Stimulated activated CD4-positive, alpha-beta T cell treated with anti-CD3 and anti-CD28 coated beads, Interleukin-12 subunit alpha, Interleukin-12 subunit beta, amount 100 ng/mL, for 48 hours (primary cell): ENCODE measurements around the gene CEBPZ.
"Not testable (repeated sequence)": the region's sequence is repeated elsewhere in the genome, so short reads cannot be mapped to it uniquely, and the experiment has no call there.

Source experiments
- DNase-seq, 3 donors: peaks; one replicate each; pipeline ENCODE4 v3.0.0-alpha.2; 2020; ENCODE audit warnings: low read depth in 2 of 3, low spot score in 1 of 3

CEBPZ gene

GRCh38 chr2:37231241-37232130 is at the start of gene CEBPZ, which contains the start of gene NDUFAF7:
Gene CEBPZ, minus strand, starts transcription at chr2:37231596. Its CDS starts 29 bp downstream, at chr2:37231567.
Gene NDUFAF7, plus strand, starts transcription at chr2:37231658. Its CDS starts 48 bp downstream, at chr2:37231706.
- peak; percentile 83 to 87 (median 87) for DNase-seq

GRCh38 chr2:37276291-37276690 is 44.9 kb upstream of the CEBPZ start:
- no peak for DNase-seq

- DNase-seq = no peak
Observed at GRCh38 chr2:37274359-37274965, 43.1 kb upstream of the CEBPZ start.

- DNase-seq = no peak
Observed at GRCh38 chr2:37271376-37272067, 40.1 kb upstream of the CEBPZ start.

GRCh38 chr2:37268111-37268510 is 36.7 kb upstream of the CEBPZ start:
- DNase-seq = no peak

- DNase-seq = no peak
Observed at GRCh38 chr2:37267685-37268084, 36.3 kb upstream of the CEBPZ start.

GRCh38 chr2:37263839-37264238 is 32.4 kb upstream of the CEBPZ start:
- no peak for DNase-seq

GRCh38 chr2:37262522-37262921 is 31.1 kb upstream of the CEBPZ start:
- DNase-seq = no peak

- no peak for DNase-seq
Observed at GRCh38 chr2:37250869-37251740, 19.7 kb upstream of the CEBPZ start.

GRCh38 chr2:37246205-37246604 is 14.8 kb upstream of the CEBPZ start:
- DNase-seq = no peak

- no peak for DNase-seq
Observed at GRCh38 chr2:37244755-37245154, 13.4 kb upstream of the CEBPZ start.

GRCh38 chr2:37244017-37244416 is 12.6 kb upstream of the CEBPZ start:
- DNase-seq = no peak

GRCh38 chr2:37243435-37243834 is 12.0 kb upstream of the CEBPZ start:
- DNase-seq = no peak

- DNase-seq = peak in 1 of 3 donors; percentile 8
Observed at GRCh38 chr2:37232131-37232933, 936 bp upstream of the CEBPZ start.

GRCh38 chr2:37230581-37230980 is 815 bp downstream of the CEBPZ start:
- DNase-seq = no peak

GRCh38 chr2:37228788-37229187 is 2.6 kb downstream of the CEBPZ start:
- no peak for DNase-seq

GRCh38 chr2:37226863-37227262 is 4.5 kb downstream of the CEBPZ start:
- DNase-seq = no peak

GRCh38 chr2:37225129-37225528 is 6.3 kb downstream of the CEBPZ start:
- not testable (repeated sequence) for DNase-seq

- DNase-seq = no peak
Observed at GRCh38 chr2:37224063-37224462, 7.3 kb downstream of the CEBPZ start.

GRCh38 chr2:37223131-37223530 is 8.3 kb downstream of the CEBPZ start:
- DNase-seq = no peak
